ENCODE measurements around the gene EBF4. TPM values are rescaled to one million over a fixed set of nuclear protein-coding genes. Genes with fewer than 3 reads are reported as not detected.

EBF4 gene
- total and polyA plus RNA-seq, 2 of the 8 experiments (the other 6 are each of a cell fraction or from before 2014, with no cell fraction given): 1.2 to 2.9 TPM

DNA sequence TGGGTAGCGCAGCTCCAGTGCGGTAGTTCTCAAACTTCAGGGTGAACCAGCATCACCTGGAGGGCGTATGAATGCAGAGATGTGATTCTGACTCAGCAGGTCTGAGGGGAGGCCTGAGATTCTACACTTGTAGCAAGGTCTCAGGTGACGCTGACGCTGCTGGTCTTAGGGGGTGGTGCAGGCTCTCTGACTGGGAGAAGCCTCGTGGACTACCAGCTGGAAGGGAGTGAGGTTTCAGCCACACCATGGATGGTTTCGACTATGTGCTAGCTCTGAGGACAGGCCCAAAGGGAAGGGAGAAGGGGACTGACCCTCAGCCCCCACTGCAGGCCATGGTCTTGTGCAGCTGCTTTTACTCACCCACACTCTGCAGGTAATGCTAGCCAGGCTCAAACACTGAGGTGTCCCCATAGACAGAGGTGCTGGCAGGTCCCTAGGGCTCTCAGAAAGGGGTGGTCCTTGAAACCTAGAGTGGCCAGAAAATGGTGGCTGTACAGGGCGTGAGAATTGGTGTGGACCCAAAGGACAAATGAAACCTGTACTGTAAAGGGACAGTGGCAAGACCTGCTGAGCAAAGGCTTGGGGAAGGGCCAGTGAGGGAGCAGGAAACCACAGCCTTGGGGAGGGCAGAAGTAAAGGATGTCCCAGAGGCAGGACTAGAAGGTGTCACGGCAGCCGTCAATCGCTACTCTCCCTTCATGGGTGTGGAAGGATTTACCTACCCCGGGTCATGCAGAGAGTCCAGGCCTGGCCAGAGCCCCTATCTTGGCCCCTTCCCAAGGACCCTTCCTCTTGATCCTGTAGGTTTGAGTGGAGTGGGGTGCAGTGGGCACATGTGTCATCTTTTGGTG is 52.7 kb downstream of the EBF4 start:
- 72% methylated on average over 12 of the region's 12 CpGs; no CpG with 5 or more reads in 1 of the 2 experiments for WGBS, 2 experiments (ENCODE audit: extremely low coverage in 1 of 2, insufficient coverage in 1 of 2, insufficient read length in 1 of 2, insufficient replicate concordance in 2 of 2, low coverage in 1 of 2, low lambda C conversion rate in 2 of 2, missing lambda C conversion rate in 1 of 2)

More for the DNA sequence above, 52.7 kb downstream of the EBF4 start:
- peaks cover 2% of the 10 kb centered on the region; the same call in 1 of the 2 replicates for H3K23me2 ChIP-seq (ENCODE audit: low read depth, low read length)
- H2AK5ac ChIP-seq (ENCODE audit: low read depth, low read length): no peak overlapping the region
- no peak overlapping the region; the same call in 1 of the 2 replicates for H2BK5ac ChIP-seq (ENCODE audit: low read depth, low read length)
- no peak overlapping the region for H3K23ac ChIP-seq (ENCODE audit: insufficient read length)
- no peak overlapping the region for H3K18ac ChIP-seq (ENCODE audit: extremely low read depth, low read length)
- POLR2A ChIA-PET (ENCODE audit: partially characterized antibody): interaction anchor here (0.6 to 1.0 kb wide), 2 partner anchors 35 to 56 kb away, joined by 3 read pairs; no protein-coding TSS in a partner anchor
- H2AFZ ChIP-seq (ENCODE audit: low read length): no peak overlapping the region
- peak overlapping the region; percentile 12 for H4K91ac ChIP-seq (replicated peaks; ENCODE audit: insufficient read length, low read length)
- no peak overlapping the region for H3K4ac ChIP-seq (replicated peaks; ENCODE audit: insufficient read length, low read depth, low read length)
- no peak overlapping the region; the same call in 1 of the 2 replicates for H2BK12ac ChIP-seq (ENCODE audit: low read depth, low read length)
- no peaks in the 10 kb centered on the region for H3K9me3 ChIP-seq (ENCODE audit: insufficient read depth in 2 of 2, low read depth in 1 of 2, low read length in 1 of 2)
- H3K14ac ChIP-seq (ENCODE audit: insufficient read length): no peak overlapping the region
- no peak overlapping the region for H3K9ac ChIP-seq (replicated peaks in 1 of 4; ENCODE audit: extremely low read depth in 1 of 4, low read depth in 3 of 4, low read length in 3 of 4)
- H3K79me1 ChIP-seq (ENCODE audit: low read depth, low read length): no peaks in the 10 kb centered on the region
- H2BK20ac ChIP-seq (ENCODE audit: low read length): no peak overlapping the region
- no peaks in the 10 kb centered on the region; a peak in 1 of 8 replicates for H3K36me3 ChIP-seq (ENCODE audit: control insufficient read depth in 2 of 4, insufficient read depth in 4 of 4, low read length in 3 of 4)
- DNase-seq (ENCODE audit: low read depth in 1 of 2, low spot score in 2 of 2) (no peak), FAIRE-seq (no peak)
- no peak overlapping the region for H4K8ac ChIP-seq (ENCODE audit: extremely low read depth, insufficient read depth, low read length)
- peaks cover 2 to 23% (median 19%) of the 10 kb centered on the region in 4 experiments for H3K4me1 ChIP-seq (replicated peaks in 1 of 4; ENCODE audit: control insufficient read depth in 3 of 4, insufficient read depth in 4 of 4, low read length in 3 of 4)
- H3K79me2 ChIP-seq (ENCODE audit: control insufficient read depth in 1 of 2, insufficient read depth in 2 of 2, low read length in 2 of 2): no peaks in the 10 kb centered on the region
- no peak overlapping the region for H3K4me3 ChIP-seq (ENCODE audit: extremely low read depth in 1 of 4, insufficient read depth in 2 of 4, low read depth in 3 of 4, low read length in 4 of 4)
- H4K5ac ChIP-seq (ENCODE audit: insufficient read length, low read depth, low read length): no peak overlapping the region
- H2BK15ac ChIP-seq (ENCODE audit: low read length): peak overlapping the region; percentile 4; the same call in 1 of the 2 replicates
- H3K27me3 ChIP-seq (replicated peaks in 1 of 4; ENCODE audit: control insufficient read depth in 3 of 4, extremely low read depth in 1 of 4, insufficient read depth in 3 of 4, low read length in 3 of 4): peaks cover 17 to 53% (median 31%) of the 10 kb centered on the region in 4 experiments
- peak; percentile 82 for TF ChIP-seq BACH1 (IDR thresholded peaks at IDR 0.05; ENCODE audit: low read length)
- no peak for TF ChIP-seq SAP30 (IDR thresholded peaks at IDR 0.05; ENCODE audit: insufficient read depth, insufficient replicate concordance, low read length)
- CTCF ChIA-PET (ENCODE audit: partially characterized antibody): interaction anchor here (0.6 to 18.6 kb wide), 8 partner anchors 7 to 256 kb away, joined by 3 to 286 read pairs (median 38); partner anchors contain the start of genes EBF4 and TMEM239
- H4K20me1 ChIP-seq (replicated peaks in 1 of 2; ENCODE audit: control insufficient read depth in 1 of 2, insufficient read depth in 2 of 2, low read length in 2 of 2): peaks cover 0 to 2% of the 10 kb centered on the region in 2 experiments
- no peak overlapping the region for H3K27ac ChIP-seq (ENCODE audit: low read depth, low read length)
- no peak overlapping the region for H3K56ac ChIP-seq (replicated peaks; ENCODE audit: insufficient read length, low read depth, low read length)
- no peak overlapping the region for H3K4me2 ChIP-seq (ENCODE audit: insufficient read depth in 1 of 2, low read depth in 2 of 2, low read length in 2 of 2)
- no peak overlapping the region for H2BK120ac ChIP-seq (replicated peaks; ENCODE audit: low read depth, low read length)

Data from H1 (cell line).